ENCODE measurements around the gene RFX2.
A peak's percentile ranks its signal among the peaks of the same experiment; 100 is the strongest.
"Not testable (repeated sequence)": the region's sequence is repeated elsewhere in the genome, so short reads cannot be mapped to it uniquely, and the experiment has no call there.

RFX2 gene

GRCh38 chr19:6110360-6110977 lies at the start of gene RFX2:
RFX2 (minus strand) TSS chr19:6110500; CDS start chr19:6047496, 63,004 bp downstream.
- DNase-seq: peak; percentile 99

- DNase-seq: no peak
Measured at GRCh38 chr19:6156033-6156432, 45.7 kb upstream of the RFX2 start.

- no peak for DNase-seq
Measured at GRCh38 chr19:6150289-6150688, 40.0 kb upstream of the RFX2 start.

DNA sequence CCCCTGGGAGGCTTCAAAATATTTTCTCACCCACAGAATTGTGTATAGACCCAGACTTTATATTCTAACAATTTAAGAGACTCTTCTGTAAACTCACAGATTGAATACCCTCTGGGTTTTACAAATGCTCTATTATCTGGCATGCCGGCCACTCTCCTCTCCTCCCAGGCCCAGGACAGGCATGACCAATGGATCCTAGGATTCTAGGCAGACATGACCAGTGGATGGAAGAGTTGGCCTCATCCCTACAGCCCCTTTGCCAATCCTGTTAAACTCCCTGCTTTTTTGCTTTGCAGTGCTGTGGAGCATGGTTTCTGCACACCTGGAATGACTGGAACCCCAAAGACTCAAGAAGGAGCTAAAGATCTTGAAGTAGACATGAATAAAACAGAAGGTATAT lies 30.9 kb upstream of the RFX2 start:
- no peak for DNase-seq

- no peak for DNase-seq
Measured at GRCh38 chr19:6138511-6138910, 28.2 kb upstream of the RFX2 start.

- DNase-seq: no peak
Measured at GRCh38 chr19:6138066-6138465, 27.8 kb upstream of the RFX2 start.

GRCh38 chr19:6133231-6133630 lies 22.9 kb upstream of the RFX2 start:
- DNase-seq: no peak

GRCh38 chr19:6132482-6132881 lies 22.2 kb upstream of the RFX2 start:
- no peak for DNase-seq

GRCh38 chr19:6127716-6128335 lies 17.5 kb upstream of the RFX2 start:
- DNase-seq: no peak

DNA sequence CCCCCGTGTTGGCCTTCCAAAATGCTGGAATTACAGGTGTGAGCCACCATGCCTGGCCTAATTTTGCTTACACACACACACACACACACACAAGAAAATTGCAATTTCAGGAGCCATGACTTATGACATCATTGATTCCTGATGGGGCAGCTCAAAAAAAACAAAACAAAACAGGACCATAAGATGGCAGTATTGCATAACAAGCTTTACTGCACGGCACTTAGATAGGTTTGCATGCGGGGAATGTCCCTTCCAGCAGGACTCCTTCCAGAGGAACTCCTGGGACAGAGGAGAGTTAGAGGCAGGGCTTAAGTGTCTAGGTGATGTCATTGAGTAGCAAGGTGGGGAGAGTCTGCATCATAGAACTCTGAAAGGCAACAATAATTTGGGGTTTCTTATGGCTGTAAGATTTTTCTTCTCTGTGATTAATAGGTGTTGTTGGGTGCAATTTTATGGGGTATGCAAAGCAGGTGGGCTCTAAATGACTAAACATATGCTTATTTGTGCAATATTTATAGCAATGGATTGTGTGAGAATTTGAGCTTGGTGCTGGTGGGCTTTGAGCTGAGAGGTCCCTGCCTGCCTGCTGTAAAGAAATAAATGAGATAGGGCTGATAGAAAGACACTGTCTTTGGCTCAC lies 16.2 kb upstream of the RFX2 start:
- no peak for DNase-seq

GRCh38 chr19:6125571-6125989 lies 15.3 kb upstream of the RFX2 start:
- DNase-seq: peak; percentile 46

DNA sequence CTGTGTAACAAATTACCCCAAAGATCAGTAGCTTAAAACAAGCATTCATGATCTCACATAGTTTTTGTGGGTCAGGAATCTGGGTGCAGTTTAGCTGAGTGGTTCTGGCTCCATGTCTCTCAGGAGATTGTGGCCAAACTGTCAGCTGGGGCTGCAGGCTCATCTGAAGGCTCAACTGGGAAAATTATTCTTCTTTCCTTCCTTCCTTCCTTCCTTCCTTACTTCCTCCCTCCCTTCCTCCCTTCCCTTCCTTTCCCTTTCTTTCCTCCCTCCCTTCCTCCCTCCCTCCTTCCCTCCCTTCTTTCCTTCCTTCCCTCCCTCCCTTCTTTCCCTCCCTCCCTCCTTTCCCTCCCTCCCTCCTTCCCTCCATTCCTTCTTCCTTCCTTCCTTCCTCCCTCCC lies 8.7 kb upstream of the RFX2 start:
- DNase-seq: no peak

DNA sequence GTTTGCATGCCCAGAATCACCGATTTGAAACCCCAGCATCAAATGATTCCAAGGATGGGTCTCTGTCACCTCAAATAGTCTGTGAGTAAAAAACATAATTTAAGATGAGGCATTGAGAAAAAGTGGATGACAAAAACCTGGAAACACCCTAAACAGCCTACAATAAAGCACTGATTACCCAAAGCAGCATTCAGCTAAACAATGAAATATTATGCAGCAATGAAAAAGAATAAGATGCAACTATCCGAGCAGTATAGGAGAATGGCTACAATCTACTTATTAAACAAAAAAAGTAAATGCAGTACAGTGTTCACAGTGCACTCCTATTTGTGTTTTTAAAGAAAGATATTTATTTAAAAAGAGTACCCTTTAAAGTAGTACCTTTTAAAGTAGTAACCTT lies 7.7 kb upstream of the RFX2 start:
- DNase-seq: no peak

DNA sequence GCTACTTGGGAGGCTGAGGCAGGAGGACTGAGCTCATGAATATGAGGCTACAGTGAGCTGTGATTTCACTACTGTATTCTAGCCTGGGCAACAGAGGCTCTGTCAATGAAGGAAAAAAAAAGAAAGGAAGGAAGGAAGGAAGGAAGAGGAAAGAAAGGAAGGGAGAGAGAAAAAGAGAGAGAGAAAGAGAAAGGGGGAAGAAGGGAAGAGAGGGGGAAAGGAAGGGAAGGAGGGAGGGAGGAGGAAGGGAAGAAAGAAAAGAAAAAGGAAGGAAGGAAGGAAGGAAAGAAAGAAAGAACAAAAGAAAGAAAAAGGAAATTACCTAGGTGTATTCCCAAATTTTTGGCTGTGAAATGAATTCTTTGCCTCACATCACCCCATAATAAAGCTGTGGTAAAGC lies 7.2 kb upstream of the RFX2 start:
- no peak for DNase-seq

DNA sequence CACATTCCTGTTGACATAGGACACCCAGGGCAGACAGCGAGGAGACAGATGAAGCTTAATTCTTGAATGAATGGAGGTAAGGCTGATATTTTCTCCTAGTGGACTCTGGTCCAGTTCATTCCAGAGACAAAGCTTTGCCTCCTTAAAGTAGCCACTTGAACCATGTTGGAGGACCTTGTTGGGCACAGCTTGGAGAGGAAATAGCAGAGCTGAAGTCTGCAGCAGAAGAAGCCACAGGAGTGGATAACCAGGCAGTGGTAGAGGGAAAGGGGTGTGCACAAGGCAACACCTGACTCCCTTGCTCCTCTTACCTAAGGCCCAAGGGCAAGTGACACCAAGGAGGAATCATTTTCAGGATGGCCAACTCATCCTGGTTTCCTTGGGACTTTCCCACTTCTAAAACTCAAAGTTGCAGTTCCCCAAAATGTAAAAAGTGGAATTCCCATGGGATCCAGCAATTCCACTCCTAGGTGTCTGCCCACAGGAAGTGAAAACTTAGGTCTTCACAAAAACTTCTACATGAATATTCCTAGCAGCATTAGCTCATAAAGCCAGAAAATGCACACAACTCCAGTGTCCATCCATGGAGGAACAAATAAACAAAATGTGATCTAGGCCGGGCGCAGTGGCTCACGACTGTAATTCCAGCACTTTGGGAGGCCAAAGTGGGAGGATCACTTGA lies 6.6 kb upstream of the RFX2 start:
- no peak for DNase-seq

DNA sequence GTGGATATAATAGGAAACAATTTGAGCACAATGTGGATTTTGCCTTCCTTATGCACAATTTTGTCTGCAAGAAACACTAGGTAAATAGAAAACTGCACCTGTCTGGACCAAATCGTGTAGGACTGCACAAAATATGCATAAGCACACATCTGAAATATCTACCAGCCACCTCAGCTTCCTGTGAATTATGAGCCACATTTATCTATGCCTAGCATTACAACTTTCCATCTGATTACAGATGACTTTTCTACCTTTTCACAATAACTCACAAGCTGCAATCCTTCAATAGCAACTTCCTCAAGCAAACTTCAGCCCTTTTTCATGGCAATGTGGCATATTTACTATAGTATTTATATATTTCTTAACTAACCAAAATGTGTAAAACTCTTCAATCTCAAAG lies 5.7 kb upstream of the RFX2 start:
- DNase-seq: no peak

GRCh38 chr19:6113616-6114188 lies 3.4 kb upstream of the RFX2 start:
- DNase-seq: no peak

GRCh38 chr19:6109947-6110346 lies 353 bp downstream of the RFX2 start:
- DNase-seq: no peak

- peak; percentile 85 for DNase-seq
Measured at GRCh38 chr19:6108721-6109633, 1.3 kb downstream of the RFX2 start.

- DNase-seq: not testable (repeated sequence)
Measured at GRCh38 chr19:6106643-6107294, 3.5 kb downstream of the RFX2 start.

DNA sequence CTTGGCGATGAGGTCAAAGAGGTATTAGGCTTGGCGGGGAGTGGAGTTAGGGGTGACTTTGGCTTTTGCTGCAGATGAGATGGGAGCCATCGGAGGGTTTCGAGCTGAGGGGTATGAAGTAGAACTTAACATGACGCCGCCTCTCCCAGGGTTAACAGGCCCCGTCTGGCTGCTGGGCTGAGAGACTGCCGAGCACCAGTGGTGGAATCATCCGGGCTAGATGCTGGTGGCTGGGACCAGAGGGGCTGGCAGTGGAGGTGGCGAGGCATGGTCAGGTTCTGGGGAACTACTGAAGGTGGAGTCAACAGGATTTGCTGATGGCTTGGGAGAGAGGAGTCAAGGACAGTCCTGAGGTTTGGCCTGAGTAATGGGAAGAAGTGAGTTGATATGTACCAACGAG lies 4.9 kb downstream of the RFX2 start:
- DNase-seq: no peak

DNA sequence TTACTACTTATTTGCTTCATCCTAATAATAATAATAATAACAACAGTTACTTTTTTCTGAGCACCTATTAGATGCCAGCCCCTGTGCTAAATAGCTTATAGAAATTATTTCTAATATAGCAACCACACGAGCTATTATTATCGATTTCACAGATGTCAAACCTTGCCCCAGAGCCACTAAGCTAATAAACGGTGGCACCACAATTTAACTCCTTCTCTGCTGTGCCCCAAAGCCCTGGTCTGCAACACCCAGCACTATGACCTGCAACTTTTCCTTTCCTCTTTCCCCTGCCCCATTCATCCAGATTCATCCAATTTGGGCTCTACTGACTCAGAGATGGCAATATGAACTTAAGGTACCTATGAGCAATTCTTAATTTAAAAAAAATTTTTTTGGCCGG lies 6.4 kb downstream of the RFX2 start:
- DNase-seq: no peak
